ENCODE measurements around the gene DALRD3.

DNA sequence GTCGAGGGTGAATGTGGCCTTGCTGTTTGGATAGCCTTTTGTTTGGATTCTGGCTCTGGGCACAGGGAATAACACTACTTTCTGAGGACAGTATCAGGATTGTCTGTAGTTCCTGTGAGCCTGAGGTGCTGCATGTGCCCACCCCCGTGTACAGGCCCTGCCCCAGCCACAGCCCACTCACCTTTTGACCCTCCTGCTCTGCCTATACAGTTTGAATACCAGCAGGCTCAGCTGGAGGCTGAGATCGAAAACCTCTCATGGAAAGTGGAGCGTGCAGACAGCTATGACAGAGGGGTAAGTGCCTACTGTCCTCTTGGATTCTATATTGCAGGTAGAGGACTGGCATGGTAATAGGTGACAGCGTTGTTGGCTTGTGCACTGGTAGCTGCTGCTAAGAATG is 35.7 kb downstream of the DALRD3 start:
- TF ChIP-seq, protein P1, sequence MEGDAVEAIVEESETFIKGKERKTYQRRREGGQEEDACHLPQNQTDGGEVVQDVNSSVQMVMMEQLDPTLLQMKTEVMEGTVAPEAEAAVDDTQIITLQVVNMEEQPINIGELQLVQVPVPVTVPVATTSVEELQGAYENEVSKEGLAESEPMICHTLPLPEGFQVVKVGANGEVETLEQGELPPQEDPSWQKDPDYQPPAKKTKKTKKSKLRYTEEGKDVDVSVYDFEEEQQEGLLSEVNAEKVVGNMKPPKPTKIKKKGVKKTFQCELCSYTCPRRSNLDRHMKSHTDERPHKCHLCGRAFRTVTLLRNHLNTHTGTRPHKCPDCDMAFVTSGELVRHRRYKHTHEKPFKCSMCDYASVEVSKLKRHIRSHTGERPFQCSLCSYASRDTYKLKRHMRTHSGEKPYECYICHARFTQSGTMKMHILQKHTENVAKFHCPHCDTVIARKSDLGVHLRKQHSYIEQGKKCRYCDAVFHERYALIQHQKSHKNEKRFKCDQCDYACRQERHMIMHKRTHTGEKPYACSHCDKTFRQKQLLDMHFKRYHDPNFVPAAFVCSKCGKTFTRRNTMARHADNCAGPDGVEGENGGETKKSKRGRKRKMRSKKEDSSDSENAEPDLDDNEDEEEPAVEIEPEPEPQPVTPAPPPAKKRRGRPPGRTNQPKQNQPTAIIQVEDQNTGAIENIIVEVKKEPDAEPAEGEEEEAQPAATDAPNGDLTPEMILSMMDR (IDR thresholded peaks at IDR 0.05): no peak
- no peak for TF ChIP-seq EP300 (IDR thresholded peaks at IDR 0.05)
- TF ChIP-seq POLR2A (IDR thresholded peaks at IDR 0.05): no peak

Measured in ovary (tissue), 3 donors.